CD8-positive, alpha-beta memory T cell (primary cell): Measurements from ENCODE around the gene TBX1. TPM values are rescaled to one million over a fixed set of nuclear protein-coding genes. Genes with fewer than 3 reads are reported as not detected.
A peak's percentile ranks its signal among the peaks of the same experiment; 100 is the strongest.

ENCODE experiments used
- CTCF ChIA-PET: fragments of 350-600 bp; sonication (Branson Sonifier 250); formaldehyde crosslinking; loops from one replicate; lab custom pipeline; 2021; ENCODE audit warnings: antibody characterized with exemption; lab: Charles Lee
- POLR2A ChIA-PET: fragments of 350-600 bp; sonication (Branson Sonifier 250); formaldehyde crosslinking; loops from one replicate; lab custom pipeline; 2021; ENCODE audit warnings: antibody characterized with exemption; lab: Charles Lee
- DNase-seq, 5 donors: peaks; one replicate each; pipeline versions ENCODE4 v3.0.0 to v3.0.0-alpha.2; 2020 to 2022; ENCODE audit warnings: mixed read lengths in 1 of 5
- H3K27ac ChIP-seq: one replicate; pipeline ENCODE4 v1.7.0; 2013; ENCODE audit warnings: low read depth, mild to moderate bottlenecking, low read length, moderate library complexity
- H3K27me3 ChIP-seq: 2 replicates; pipeline ENCODE4 v1.7.0; 2013; ENCODE audit warnings: low read length, mild to moderate bottlenecking; ENCODE audit not compliant: insufficient read depth, poor library complexity, severe bottlenecking
- H3K36me3 ChIP-seq: 2 replicates; pipeline ENCODE4 v1.7.0; 2013; ENCODE audit warnings: mild to moderate bottlenecking, low read length, moderate library complexity; ENCODE audit not compliant: insufficient read depth
- H3K4me1 ChIP-seq: 2 replicates; pipeline ENCODE4 v1.7.0; 2013; ENCODE audit warnings: mild to moderate bottlenecking, low read length, moderate library complexity; ENCODE audit not compliant: insufficient read depth
- H3K4me3 ChIP-seq: 2 replicates; pipeline ENCODE4 v1.7.0; 2013; ENCODE audit warnings: mild to moderate bottlenecking, low read length
- H3K9me3 ChIP-seq: 2 replicates; pipeline ENCODE4 v1.7.0; 2013; ENCODE audit warnings: mild to moderate bottlenecking, low read length
- H3K27ac Mint-ChIP-seq, 8 donors: one replicate each; pipeline ENCODE4 v1.8.0; 2020 to 2021; ENCODE audit warnings: mixed read lengths in 8 of 8, mild to moderate bottlenecking in 6 of 8, inconsistent platforms in 3 of 8, moderate library complexity in 3 of 8
- H3K27me3 Mint-ChIP-seq, 2 donors: one replicate each; pipeline ENCODE4 v1.8.0; 2020 to 2021; ENCODE audit warnings: mixed read lengths in 2 of 2, mild to moderate bottlenecking in 1 of 2, moderate library complexity in 1 of 2
- H3K36me3 Mint-ChIP-seq, 3 donors: one replicate each; pipeline ENCODE4 v1.8.0; 2020 to 2021; ENCODE audit warnings: mixed read lengths in 3 of 3, inconsistent platforms in 1 of 3, mild to moderate bottlenecking in 1 of 3
- H3K4me1 Mint-ChIP-seq, 3 donors: one replicate each; pipeline ENCODE4 v1.8.0; 2020 to 2021; ENCODE audit warnings: mixed read lengths in 3 of 3, inconsistent platforms in 1 of 3, mild to moderate bottlenecking in 1 of 3
- H3K4me3 Mint-ChIP-seq, 7 donors: one replicate each; pipeline ENCODE4 v1.8.0; 2020 to 2021; ENCODE audit warnings: mixed read lengths in 7 of 7, mild to moderate bottlenecking in 6 of 7, moderate library complexity in 4 of 7, inconsistent platforms in 2 of 7
- H3K9me3 Mint-ChIP-seq, 5 donors: one replicate each; pipeline ENCODE4 v1.8.0; 2020 to 2022; ENCODE audit warnings: mixed read lengths in 5 of 5, mild to moderate bottlenecking in 3 of 5, moderate library complexity in 2 of 5, inconsistent platforms in 1 of 5
- polyA plus RNA-seq: library from polyadenylated mRNA; unstranded; fragments of 300-500 nt; fragmentation: Illumina TruSeq; gene quantifications from one replicate; pipeline ENCODE4 v1.2.3, GENCODE V29; 2021
- total RNA-seq, 2 experiments: library from RNA; stranded (reverse); gene quantifications; one replicate each; pipeline ENCODE4 v1.2.3, GENCODE V29; 2021

The TBX1 gene
- total and polyA plus RNA-seq, 3 experiments from 2014 or later: not detected

- CTCF ChIA-PET: interaction anchor here (1.6 kb wide), 1 partner anchor 140 kb away, joined by 3 read pairs; no protein-coding TSS in a partner anchor
- Histone ChIP-seq H3K9me3 (no peaks in the 10 kb centered on the region), H3K4me3 (no peak overlapping the region), H3K27ac (no peak overlapping the region), H3K4me1 (peaks cover 17% of the 10 kb centered on the region), H3K36me3 (no peaks in the 10 kb centered on the region), H3K27me3 (peaks cover 34% of the 10 kb centered on the region)
- H3K9me3 Mint-ChIP-seq: peaks cover 0 to 2% (median 0%) of the 10 kb centered on the region in 5 donors
- H3K27me3 Mint-ChIP-seq: peaks cover 47 to 71% of the 10 kb centered on the region in 2 donors
- H3K27ac Mint-ChIP-seq: no peak overlapping the region
- no peak for DNase-seq
- no peak overlapping the region for H3K4me3 Mint-ChIP-seq
- POLR2A ChIA-PET: no interaction called here
- peaks cover 0 to 15% (median 6%) of the 10 kb centered on the region in 3 donors for H3K4me1 Mint-ChIP-seq
- H3K36me3 Mint-ChIP-seq: no peaks in the 10 kb centered on the region
Observed at GRCh38 chr22:19770349-19771220, 10.0 kb downstream of the TBX1 start.

- Histone ChIP-seq H3K4me3 (no peak overlapping the region), H3K36me3 (no peaks in the 10 kb centered on the region), H3K27me3 (peaks cover 26% of the 10 kb centered on the region), H3K9me3 (no peaks in the 10 kb centered on the region), H3K4me1 (peaks cover 18% of the 10 kb centered on the region), H3K27ac (peak overlapping the region; percentile 62)
- Mint-ChIP-seq H3K9me3 (peaks cover 0 to 2% (median 0%) of the 10 kb centered on the region in 5 donors), H3K4me1 (peaks cover 4 to 15% (median 6%) of the 10 kb centered on the region in 3 donors), H3K27ac (no peak overlapping the region), H3K4me3 (peak overlapping the region in 1 of 7 donors; percentile 57), H3K36me3 (no peaks in the 10 kb centered on the region), H3K27me3 (peaks cover 49 to 80% of the 10 kb centered on the region in 2 donors)
- CTCF ChIA-PET: no interaction called here
- DNase-seq: no peak
- POLR2A ChIA-PET: no interaction called here
Observed at GRCh38 chr22:19772422-19772672, 11.8 kb downstream of the TBX1 start.

- CTCF ChIA-PET: no interaction called here
- H3K27me3 ChIP-seq: peaks cover 21% of the 10 kb centered on the region
- no peak for DNase-seq
Observed at GRCh38 chr22:19772673-19773469, 12.3 kb downstream of the TBX1 start.

DNA sequence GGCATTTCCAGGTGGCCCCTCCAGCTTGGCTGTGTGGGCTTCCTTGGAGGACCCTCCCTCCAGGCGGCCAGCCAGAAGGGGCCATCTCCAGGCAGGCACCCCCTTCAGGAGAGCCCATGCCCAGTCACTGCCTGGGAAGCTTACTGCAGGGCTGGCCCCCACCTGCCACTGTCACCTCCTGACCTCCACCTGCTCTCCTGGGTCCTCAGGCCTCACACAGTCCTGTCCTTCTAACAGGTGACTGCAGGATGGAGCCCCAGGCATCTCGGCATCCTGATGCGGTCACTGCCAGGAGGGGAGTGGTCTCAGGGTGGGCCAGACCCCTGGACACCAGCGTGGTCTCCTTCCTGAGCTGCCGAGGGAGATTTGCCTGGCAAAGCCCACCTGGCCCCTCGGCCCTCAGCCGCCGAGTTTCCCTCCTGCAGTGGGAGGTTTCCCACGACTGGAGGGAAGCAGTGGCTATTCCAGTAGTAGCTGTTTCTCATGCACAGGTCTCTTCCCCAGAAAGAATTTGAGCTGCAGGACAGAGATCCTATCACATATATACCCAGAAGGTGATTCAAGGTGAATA, 13.0 kb downstream of the TBX1 start:
- POLR2A ChIA-PET: no interaction called here
- Histone ChIP-seq H3K4me3 (no peak overlapping the region), H3K36me3 (no peaks in the 10 kb centered on the region), H3K9me3 (no peaks in the 10 kb centered on the region), H3K4me1 (peaks cover 12% of the 10 kb centered on the region), H3K27ac (peak overlapping the region; percentile 62), H3K27me3 (peaks cover 16% of the 10 kb centered on the region)
- peaks cover 2 to 6% (median 4%) of the 10 kb centered on the region in 3 donors for H3K4me1 Mint-ChIP-seq
- H3K9me3 Mint-ChIP-seq: peaks cover 0 to 2% (median 0%) of the 10 kb centered on the region in 5 donors
- CTCF ChIA-PET: no interaction called here
- no peak for DNase-seq
- H3K27me3 Mint-ChIP-seq: peaks cover 48 to 76% of the 10 kb centered on the region in 2 donors
- no peak overlapping the region for H3K4me3 Mint-ChIP-seq
- no peaks in the 10 kb centered on the region for H3K36me3 Mint-ChIP-seq
- H3K27ac Mint-ChIP-seq: no peak overlapping the region

More at GRCh38 chr22:19772673-19773469, 12.3 kb downstream of the TBX1 start:
- peaks cover 2 to 10% (median 4%) of the 10 kb centered on the region in 3 donors for H3K4me1 Mint-ChIP-seq
- no peaks in the 10 kb centered on the region for H3K36me3 ChIP-seq
- H3K4me1 ChIP-seq: peaks cover 13% of the 10 kb centered on the region
- peak overlapping the region in 1 of 7 donors; percentile 57 for H3K4me3 Mint-ChIP-seq
- POLR2A ChIA-PET: no interaction called here
- H3K27ac ChIP-seq: peak overlapping the region; percentile 62
- no peak overlapping the region for H3K27ac Mint-ChIP-seq
- H3K9me3 ChIP-seq: no peaks in the 10 kb centered on the region
- no peak overlapping the region for H3K4me3 ChIP-seq
- H3K9me3 Mint-ChIP-seq: peaks cover 0 to 2% (median 0%) of the 10 kb centered on the region in 5 donors
- H3K36me3 Mint-ChIP-seq: no peaks in the 10 kb centered on the region
- H3K27me3 Mint-ChIP-seq: peaks cover 49 to 78% of the 10 kb centered on the region in 2 donors

DNA sequence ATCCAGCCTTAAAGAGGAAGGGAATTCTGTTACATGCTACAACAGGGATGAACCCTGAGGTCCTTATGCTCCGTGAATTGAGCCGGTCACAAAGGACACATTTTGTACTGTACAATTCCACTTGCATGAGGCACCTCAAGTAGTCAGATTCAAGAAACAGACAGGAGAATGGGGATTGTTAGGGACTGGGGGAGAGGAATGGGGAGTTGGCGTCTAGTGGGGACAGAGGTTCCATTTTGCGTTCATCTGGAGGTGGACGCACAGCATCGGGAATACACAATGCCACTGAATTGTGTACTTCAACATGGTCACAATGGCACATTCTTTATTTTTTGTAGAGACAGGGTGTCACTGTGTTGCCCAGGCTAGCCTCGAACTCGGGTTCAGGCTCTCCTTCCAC, 14.1 kb downstream of the TBX1 start:
- Histone ChIP-seq H3K9me3 (no peaks in the 10 kb centered on the region), H3K27ac (peak overlapping the region; percentile 46), H3K27me3 (peaks cover 14% of the 10 kb centered on the region), H3K36me3 (no peaks in the 10 kb centered on the region), H3K4me3 (no peak overlapping the region), H3K4me1 (peaks cover 12% of the 10 kb centered on the region)
- Mint-ChIP-seq H3K4me1 (peaks cover 2 to 6% (median 4%) of the 10 kb centered on the region in 3 donors), H3K27me3 (peaks cover 41 to 76% of the 10 kb centered on the region in 2 donors), H3K9me3 (peaks cover 0 to 2% (median 0%) of the 10 kb centered on the region in 5 donors), H3K27ac (peak overlapping the region in 1 of 8 donors; percentile 34), H3K36me3 (no peaks in the 10 kb centered on the region), H3K4me3 (no peak overlapping the region)
- ChIA-PET CTCF (no interaction called here), POLR2A (no interaction called here)
- DNase-seq: no peak

- peaks cover 0 to 2% (median 0%) of the 10 kb centered on the region in 5 donors for H3K9me3 Mint-ChIP-seq
- POLR2A ChIA-PET: no interaction called here
- H3K36me3 ChIP-seq: no peaks in the 10 kb centered on the region
- H3K4me3 Mint-ChIP-seq: no peak overlapping the region
- peaks cover 41 to 71% of the 10 kb centered on the region in 2 donors for H3K27me3 Mint-ChIP-seq
- H3K27me3 ChIP-seq: peaks cover 3% of the 10 kb centered on the region
- H3K4me1 Mint-ChIP-seq: peaks cover 2 to 11% (median 4%) of the 10 kb centered on the region in 3 donors
- peak overlapping the region; percentile 58 for H3K27ac ChIP-seq
- CTCF ChIA-PET: no interaction called here
- peaks cover 12% of the 10 kb centered on the region for H3K4me1 ChIP-seq
- H3K4me3 ChIP-seq: no peak overlapping the region
- H3K36me3 Mint-ChIP-seq: no peaks in the 10 kb centered on the region
- no peaks in the 10 kb centered on the region for H3K9me3 ChIP-seq
- H3K27ac Mint-ChIP-seq: no peak overlapping the region
- DNase-seq: no peak
Observed at GRCh38 chr22:19775496-19776325, 15.1 kb downstream of the TBX1 start.

DNA sequence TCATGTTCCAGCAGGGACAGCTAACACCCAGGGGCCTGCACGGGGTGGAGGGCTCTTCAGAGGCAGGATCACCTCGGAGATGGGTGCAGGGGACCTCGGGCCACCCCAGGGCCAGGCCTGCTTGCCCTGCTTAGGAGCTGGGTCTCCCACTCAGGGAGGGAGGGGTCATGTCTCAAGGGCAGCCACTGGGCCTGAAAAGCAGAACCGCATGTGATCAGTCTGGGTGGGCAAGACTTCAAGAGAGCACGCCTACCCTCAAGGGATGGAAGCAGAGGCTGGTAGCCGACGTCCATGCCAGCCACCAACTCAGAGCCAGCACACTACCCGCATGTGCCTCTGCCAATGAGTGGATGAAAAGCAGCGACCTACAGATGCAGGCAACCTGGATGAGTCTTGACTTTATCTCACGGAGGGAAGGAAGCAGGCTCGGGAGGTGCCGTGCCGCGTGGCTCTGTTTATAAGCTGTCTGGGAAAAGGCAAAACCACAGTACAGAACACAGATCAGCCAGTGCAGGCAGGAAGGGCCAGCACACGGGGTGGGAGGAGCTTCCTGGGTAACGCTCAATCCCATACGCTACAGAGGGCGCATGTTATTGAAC, 16.0 kb downstream of the TBX1 start:
- DNase-seq: no peak
- Mint-ChIP-seq H3K27me3 (peaks cover 39 to 65% of the 10 kb centered on the region in 2 donors), H3K4me1 (peaks cover 2 to 11% (median 4%) of the 10 kb centered on the region in 3 donors), H3K27ac (no peak overlapping the region), H3K4me3 (no peak overlapping the region), H3K9me3 (peaks cover 0 to 2% (median 0%) of the 10 kb centered on the region in 5 donors), H3K36me3 (no peaks in the 10 kb centered on the region)
- ChIA-PET CTCF (no interaction called here), POLR2A (no interaction called here)
- H3K36me3 ChIP-seq: no peaks in the 10 kb centered on the region
- H3K4me1 ChIP-seq: peaks cover 12% of the 10 kb centered on the region
- H3K27me3 ChIP-seq: no peaks in the 10 kb centered on the region
- H3K4me3 ChIP-seq: no peak overlapping the region
- no peaks in the 10 kb centered on the region for H3K9me3 ChIP-seq
- H3K27ac ChIP-seq: peak overlapping the region; percentile 58
